Raji (cell line): ENCODE data around the gene PAK4.

Source experiments
- POLR2A ChIP-seq: IDR thresholded peaks from 2 replicates; pipeline ENCODE4 v1.6.1; 2011; ENCODE audit warnings: low read depth, low read length, control low read depth; ENCODE audit not compliant: insufficient read depth

The PAK4 gene

GRCh38 chr19:39195755-39196154 is 70.2 kb downstream of the PAK4 start:
- TF ChIP-seq POLR2A = no peak

GRCh38 chr19:39196320-39196719 is 70.7 kb downstream of the PAK4 start:
- TF ChIP-seq POLR2A = no peak

- no peak for TF ChIP-seq POLR2A
Measured at GRCh38 chr19:39196860-39197562, 71.4 kb downstream of the PAK4 start, which contains the start of gene NCCRP1. NCCRP1 (plus strand) TSS chr19:39196964; CDS start chr19:39196983, 19 bp downstream.

GRCh38 chr19:39197808-39198207 is 72.2 kb downstream of the PAK4 start:
- TF ChIP-seq POLR2A = no peak

GRCh38 chr19:39199025-39199424 is 73.4 kb downstream of the PAK4 start:
- no peak for TF ChIP-seq POLR2A

- no peak for TF ChIP-seq POLR2A
Measured at GRCh38 chr19:39200066-39200802, 74.6 kb downstream of the PAK4 start.

- no peak for TF ChIP-seq POLR2A
Measured at GRCh38 chr19:39200803-39201115, 75.2 kb downstream of the PAK4 start.

- no peak for TF ChIP-seq POLR2A
Measured at GRCh38 chr19:39202998-39203355, 77.4 kb downstream of the PAK4 start.

- TF ChIP-seq POLR2A = no peak
Measured at GRCh38 chr19:39203372-39204341, 78.1 kb downstream of the PAK4 start, which contains the start of gene SYCN. SYCN (minus strand) TSS chr19:39204263; CDS start chr19:39204254, 9 bp downstream.

GRCh38 chr19:39205449-39205764 is 79.8 kb downstream of the PAK4 start:
- TF ChIP-seq POLR2A = no peak

- TF ChIP-seq POLR2A = no peak
Measured at GRCh38 chr19:39206122-39206521, 80.5 kb downstream of the PAK4 start.

- TF ChIP-seq POLR2A = no peak
Measured at GRCh38 chr19:39207293-39207836, 81.8 kb downstream of the PAK4 start.

GRCh38 chr19:39208175-39208795 is 82.7 kb downstream of the PAK4 start:
- no peak for TF ChIP-seq POLR2A

- no peak for TF ChIP-seq POLR2A
Measured at GRCh38 chr19:39209196-39209595, 83.6 kb downstream of the PAK4 start.
